ENCODE measurements around the gene RBM18. TPM values are rescaled to one million over a fixed set of nuclear protein-coding genes. Genes with fewer than 3 reads are reported as not detected.

Gene RBM18
- total RNA-seq, 1 donor from 2014 or later, result 15.3 TPM

GRCh38 chr9:122192914-122193525, 71.6 kb downstream of the RBM18 start:
- Mint-ChIP-seq H3K27me3 (peaks cover 14% of the 10 kb centered on the region), H3K27ac (no peak overlapping the region), H3K9me3 (no peaks in the 10 kb centered on the region), H3K4me3 (no peak overlapping the region), H3K4me1 (no peaks in the 10 kb centered on the region), H3K36me3 (ENCODE audit: low read depth) (no peaks in the 10 kb centered on the region)
- TF ChIP-seq CTCF (IDR thresholded peaks at IDR 0.05), result no peak
- intact Hi-C loops (cut with micrococcal nuclease), result no loop called here
- ChIA-PET CTCF (no interaction called here), POLR2A (interaction anchor here (0.8 kb wide), 1 partner anchor 10 kb away, joined by 4 read pairs; no protein-coding TSS in a partner anchor)
- no peak for DNase-seq
- no peak for ATAC-seq (ENCODE audit: low read depth)

DNA sequence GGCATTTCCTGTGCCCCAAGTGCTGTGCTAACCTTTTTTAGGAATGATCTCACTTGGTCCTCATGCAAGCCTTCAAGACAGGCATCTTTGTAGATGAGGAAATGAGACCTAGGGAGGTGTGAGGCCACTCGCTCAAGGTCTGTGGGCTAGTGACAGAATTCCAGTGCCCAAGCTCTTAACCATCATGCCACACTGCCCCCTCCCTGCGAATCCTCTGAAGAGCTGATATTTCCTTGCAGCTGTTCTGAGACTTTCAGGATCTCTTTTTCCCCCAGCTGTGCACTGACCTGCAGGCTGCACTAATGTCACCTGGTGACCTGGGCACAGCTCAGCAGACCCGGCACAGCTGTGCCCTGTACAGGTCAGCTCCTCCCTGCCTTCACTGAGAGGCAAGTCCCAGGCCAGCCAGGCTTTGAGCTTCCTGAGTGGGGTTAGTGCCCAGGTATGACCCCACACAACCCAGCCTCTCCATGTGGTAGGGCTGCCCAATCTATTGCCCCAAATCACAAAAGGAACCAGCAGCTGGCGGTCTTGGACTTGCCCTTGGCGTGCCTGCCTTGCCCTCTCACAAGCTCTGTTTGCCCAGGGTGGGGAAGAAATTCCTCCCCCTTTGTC, 72.3 kb downstream of the RBM18 start:
- ATAC-seq (ENCODE audit: low read depth), result no peak
- POLR2A ChIA-PET, result interaction anchor here (0.8 kb wide), 1 partner anchor 11 kb away, joined by 4 read pairs; no protein-coding TSS in a partner anchor
- Mint-ChIP-seq H3K9me3 (no peaks in the 10 kb centered on the region), H3K36me3 (ENCODE audit: low read depth) (no peaks in the 10 kb centered on the region), H3K4me3 (no peak overlapping the region), H3K27me3 (peaks cover 14% of the 10 kb centered on the region), H3K4me1 (no peaks in the 10 kb centered on the region), H3K27ac (no peak overlapping the region)
- no peak for DNase-seq
- intact Hi-C loops (cut with micrococcal nuclease), result no loop called here
- no peak for TF ChIP-seq CTCF (IDR thresholded peaks at IDR 0.05)
- CTCF ChIA-PET, result no interaction called here

DNA sequence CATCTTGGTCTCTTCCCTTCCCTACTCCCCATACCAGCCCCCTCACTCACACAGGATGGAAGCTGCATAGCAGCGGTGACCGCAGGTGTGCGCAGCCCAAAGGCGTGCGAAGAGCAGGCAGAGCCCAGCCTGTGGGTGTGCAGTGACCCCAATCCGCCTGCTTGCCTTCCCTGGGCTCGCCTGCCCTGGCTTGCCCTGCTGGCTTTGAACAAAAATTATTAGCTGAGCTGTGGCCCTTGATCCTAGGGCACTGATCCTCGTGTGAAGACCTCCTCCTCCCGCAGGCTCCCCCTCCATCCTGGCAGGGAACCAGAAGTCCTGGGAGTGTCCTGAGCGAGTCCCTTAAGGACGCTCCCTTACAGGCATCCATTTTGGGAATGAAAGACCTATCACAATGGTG, 73.1 kb downstream of the RBM18 start:
- Mint-ChIP-seq H3K4me1 (no peaks in the 10 kb centered on the region), H3K4me3 (no peak overlapping the region), H3K27ac (no peak overlapping the region), H3K27me3 (peaks cover 8% of the 10 kb centered on the region), H3K36me3 (ENCODE audit: low read depth) (no peaks in the 10 kb centered on the region), H3K9me3 (no peaks in the 10 kb centered on the region)
- intact Hi-C loops (cut with micrococcal nuclease), result no loop called here
- ChIA-PET POLR2A (no interaction called here), CTCF (no interaction called here)
- DNase-seq (no peak), ATAC-seq (ENCODE audit: low read depth) (no peak)
- TF ChIP-seq CTCF (IDR thresholded peaks at IDR 0.05), result no peak

- POLR2A ChIA-PET, result no interaction called here
- DNase-seq (no peak), ATAC-seq (ENCODE audit: low read depth) (no peak)
- Mint-ChIP-seq H3K27ac (no peak overlapping the region), H3K36me3 (ENCODE audit: low read depth) (no peaks in the 10 kb centered on the region), H3K27me3 (peaks cover 8% of the 10 kb centered on the region), H3K9me3 (no peaks in the 10 kb centered on the region), H3K4me3 (no peak overlapping the region), H3K4me1 (no peaks in the 10 kb centered on the region)
- TF ChIP-seq CTCF (IDR thresholded peaks at IDR 0.05), result no peak
- intact Hi-C loops (cut with micrococcal nuclease), result no loop called here
- CTCF ChIA-PET, result no interaction called here
These were observed 73.9 kb downstream of the RBM18 start for GRCh38 chr9:122190597-122191381.

GRCh38 chr9:122188369-122188768, 76.3 kb downstream of the RBM18 start:
- CTCF ChIA-PET, result no interaction called here
- TF ChIP-seq CTCF (IDR thresholded peaks at IDR 0.05), result no peak
- intact Hi-C loops (cut with micrococcal nuclease), result no loop called here
- Mint-ChIP-seq H3K9me3 (no peaks in the 10 kb centered on the region), H3K27ac (no peak overlapping the region), H3K4me1 (no peaks in the 10 kb centered on the region), H3K27me3 (no peaks in the 10 kb centered on the region), H3K36me3 (ENCODE audit: low read depth) (no peaks in the 10 kb centered on the region), H3K4me3 (no peak overlapping the region)
- ATAC-seq (ENCODE audit: low read depth) (no peak), DNase-seq (no peak)
- POLR2A ChIA-PET, result no interaction called here
